ENCODE measurements around the gene CCDC14. TPM values are rescaled to one million over a fixed set of nuclear protein-coding genes. Genes with fewer than 3 reads are reported as not detected.

The CCDC14 gene
- total and polyA plus RNA-seq, 2 experiments from 2014 or later: 52.5 to 113 TPM

DNA sequence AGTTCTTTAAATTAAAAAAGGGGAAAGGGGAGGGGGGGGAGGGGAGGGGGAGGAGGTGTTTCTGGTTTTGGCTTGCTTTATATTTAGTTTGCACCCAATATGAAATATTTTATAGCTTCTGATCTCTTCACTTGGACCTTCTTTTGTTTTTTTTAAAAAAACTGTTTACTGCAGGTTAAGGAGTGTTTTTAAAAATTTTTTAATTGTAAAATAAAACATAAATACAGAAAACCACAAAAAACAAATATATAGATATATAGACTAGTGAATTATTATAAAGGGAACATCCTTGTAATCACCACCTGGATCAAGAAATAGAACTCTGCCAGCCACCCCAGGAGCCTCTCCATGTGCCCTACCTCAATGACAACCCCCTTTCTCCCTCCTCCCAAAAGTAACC is 76.0 kb downstream of the CCDC14 start:
- Histone ChIP-seq H3K36me3 (ENCODE audit: insufficient read depth) (no peaks in the 10 kb centered on the region), H3K27ac (ENCODE audit: low read depth) (no peak overlapping the region), H3F3A (replicated peaks; ENCODE audit: low read depth) (0 out of 2 replicates have a peak, but pooled peaks cover 7% of the 10 kb centered on the region), H3K4me1 (ENCODE audit: insufficient read depth) (peaks cover 21% of the 10 kb centered on the region), H4K20me1 (replicated peaks; ENCODE audit: insufficient read depth) (no peaks in the 10 kb centered on the region; the same call in 1 of the 2 replicates), H3K4me2 (peak overlapping the region; percentile 86), H3K4me3 (peak overlapping the region; percentile 74), H2AFZ (peak overlapping the region; percentile 99; the same call in 1 of the 2 replicates), H3K27me3 (ENCODE audit: insufficient read depth) (peaks cover 13% of the 10 kb centered on the region), H3K9me2 (ENCODE audit: insufficient read depth) (peaks cover 8% of the 10 kb centered on the region; the same call in 1 of the 2 replicates), H3K79me2 (replicated peaks; ENCODE audit: insufficient read depth) (no peaks in the 10 kb centered on the region)
- H3K9me3 Mint-ChIP-seq: peaks cover 10% of the 10 kb centered on the region
- peaks cover 25% of the 10 kb centered on the region for H3K27me3 Mint-ChIP-seq (ENCODE audit: insufficient read depth, low read depth, poor library complexity)
- ATAC-seq (no peak), DNase-seq (ENCODE audit: low spot score) (no peak)
- H3K4me1 Mint-ChIP-seq: peaks cover 23% of the 10 kb centered on the region
- peak overlapping the region; percentile 84 for H3K4me3 Mint-ChIP-seq
- no peak overlapping the region for H3K27ac Mint-ChIP-seq
- peaks cover 7% of the 10 kb centered on the region for H3K36me3 Mint-ChIP-seq (ENCODE audit: low read depth)
- TF ChIP-seq ZNF114 (CRISPR knock-in tag; IDR thresholded peaks at IDR 0.05) (no peak), POLR2AphosphoS5 (IDR thresholded peaks at IDR 0.05; ENCODE audit: low read depth) (no peak), EZH2 (IDR thresholded peaks at IDR 0.05; ENCODE audit: low read depth, unreplicated experiment) (no peak), JUNB (IDR thresholded peaks at IDR 0.05; ENCODE audit: unreplicated experiment) (no peak), ZNF331 (CRISPR knock-in tag; IDR thresholded peaks at IDR 0.05; ENCODE audit: low read depth) (no peak), STAT1 (IDR thresholded peaks at IDR 0.05; ENCODE audit: unreplicated experiment) (no peak), NANOG (IDR thresholded peaks at IDR 0.05; ENCODE audit: borderline replicate concordance) (no peak)
- TF ChIP-seq, protein P1, sequence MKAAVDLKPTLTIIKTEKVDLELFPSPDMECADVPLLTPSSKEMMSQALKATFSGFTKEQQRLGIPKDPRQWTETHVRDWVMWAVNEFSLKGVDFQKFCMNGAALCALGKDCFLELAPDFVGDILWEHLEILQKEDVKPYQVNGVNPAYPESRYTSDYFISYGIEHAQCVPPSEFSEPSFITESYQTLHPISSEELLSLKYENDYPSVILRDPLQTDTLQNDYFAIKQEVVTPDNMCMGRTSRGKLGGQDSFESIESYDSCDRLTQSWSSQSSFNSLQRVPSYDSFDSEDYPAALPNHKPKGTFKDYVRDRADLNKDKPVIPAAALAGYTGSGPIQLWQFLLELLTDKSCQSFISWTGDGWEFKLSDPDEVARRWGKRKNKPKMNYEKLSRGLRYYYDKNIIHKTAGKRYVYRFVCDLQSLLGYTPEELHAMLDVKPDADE (IDR thresholded peaks at IDR 0.05): no peak
- TF ChIP-seq, protein P2, sequence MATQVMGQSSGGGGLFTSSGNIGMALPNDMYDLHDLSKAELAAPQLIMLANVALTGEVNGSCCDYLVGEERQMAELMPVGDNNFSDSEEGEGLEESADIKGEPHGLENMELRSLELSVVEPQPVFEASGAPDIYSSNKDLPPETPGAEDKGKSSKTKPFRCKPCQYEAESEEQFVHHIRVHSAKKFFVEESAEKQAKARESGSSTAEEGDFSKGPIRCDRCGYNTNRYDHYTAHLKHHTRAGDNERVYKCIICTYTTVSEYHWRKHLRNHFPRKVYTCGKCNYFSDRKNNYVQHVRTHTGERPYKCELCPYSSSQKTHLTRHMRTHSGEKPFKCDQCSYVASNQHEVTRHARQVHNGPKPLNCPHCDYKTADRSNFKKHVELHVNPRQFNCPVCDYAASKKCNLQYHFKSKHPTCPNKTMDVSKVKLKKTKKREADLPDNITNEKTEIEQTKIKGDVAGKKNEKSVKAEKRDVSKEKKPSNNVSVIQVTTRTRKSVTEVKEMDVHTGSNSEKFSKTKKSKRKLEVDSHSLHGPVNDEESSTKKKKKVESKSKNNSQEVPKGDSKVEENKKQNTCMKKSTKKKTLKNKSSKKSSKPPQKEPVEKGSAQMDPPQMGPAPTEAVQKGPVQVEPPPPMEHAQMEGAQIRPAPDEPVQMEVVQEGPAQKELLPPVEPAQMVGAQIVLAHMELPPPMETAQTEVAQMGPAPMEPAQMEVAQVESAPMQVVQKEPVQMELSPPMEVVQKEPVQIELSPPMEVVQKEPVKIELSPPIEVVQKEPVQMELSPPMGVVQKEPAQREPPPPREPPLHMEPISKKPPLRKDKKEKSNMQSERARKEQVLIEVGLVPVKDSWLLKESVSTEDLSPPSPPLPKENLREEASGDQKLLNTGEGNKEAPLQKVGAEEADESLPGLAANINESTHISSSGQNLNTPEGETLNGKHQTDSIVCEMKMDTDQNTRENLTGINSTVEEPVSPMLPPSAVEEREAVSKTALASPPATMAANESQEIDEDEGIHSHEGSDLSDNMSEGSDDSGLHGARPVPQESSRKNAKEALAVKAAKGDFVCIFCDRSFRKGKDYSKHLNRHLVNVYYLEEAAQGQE (IDR thresholded peaks at IDR 0.05; ENCODE audit: unreplicated experiment): no peak

DNA sequence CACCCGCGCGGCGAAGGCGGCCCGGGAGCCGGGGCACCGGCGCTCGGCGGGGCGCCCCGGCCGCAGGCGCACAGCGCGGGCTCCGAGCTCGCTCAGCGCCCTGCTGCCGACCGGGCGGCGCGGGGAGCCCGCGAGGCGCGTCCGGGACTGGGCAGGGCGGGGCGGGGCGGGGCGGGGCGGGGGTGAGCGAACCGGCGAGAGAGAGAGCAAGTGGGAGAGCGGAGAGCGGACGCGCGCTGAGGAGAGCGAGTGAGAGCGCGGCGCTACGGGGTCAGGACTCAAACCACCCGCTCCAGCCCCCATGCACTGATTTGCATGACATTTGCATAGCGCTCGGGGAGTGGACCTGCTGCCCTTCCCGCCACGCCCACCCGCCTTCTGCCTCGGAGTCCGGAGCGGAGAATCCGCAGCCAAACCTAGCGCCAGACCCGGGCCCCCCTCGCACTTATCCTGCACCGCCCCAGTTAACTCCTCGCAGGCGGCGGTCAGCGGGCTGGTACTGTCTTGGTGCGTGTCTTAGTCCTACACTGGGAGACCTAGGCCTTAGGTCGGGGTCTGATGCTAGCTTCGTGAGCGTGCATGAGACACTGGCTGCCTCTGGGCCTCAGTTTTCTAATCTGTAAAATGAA is 76.7 kb downstream of the CCDC14 start, which contains the start of gene MYLK:
TSS of gene MYLK (minus strand) at position 130 of the 629 bp plus-strand sequence. CDS start 90,491 bp downstream, outside the sequence.
- 0 out of 2 replicates have a peak, but pooled peaks cover 7% of the 10 kb centered on the region for H3F3A ChIP-seq (replicated peaks; ENCODE audit: low read depth)
- peak; percentile 49; the same call in 1 of the 2 replicates for TF ChIP-seq POLR2AphosphoS5 (IDR thresholded peaks at IDR 0.05; ENCODE audit: low read depth)
- no peak for TF ChIP-seq CREB1 (CRISPR knock-in tag; IDR thresholded peaks at IDR 0.05; ENCODE audit: low read depth)
- H3K9me2 ChIP-seq (ENCODE audit: insufficient read depth): peaks cover 8% of the 10 kb centered on the region; the same call in 1 of the 2 replicates
- no peaks in the 10 kb centered on the region; the same call in 1 of the 2 replicates for H4K20me1 ChIP-seq (replicated peaks; ENCODE audit: insufficient read depth)
- peak; percentile 98 for DNase-seq (ENCODE audit: low spot score)
- peaks cover 23% of the 10 kb centered on the region for H3K4me1 Mint-ChIP-seq
- peak within 1 kb of the TSS; percentile 94 for H3K4me3 ChIP-seq
- H3K4me1 ChIP-seq (ENCODE audit: insufficient read depth): peaks cover 21% of the 10 kb centered on the region
- H2AFZ ChIP-seq: peak within 1 kb of the TSS; percentile 99
- H3K27ac ChIP-seq (ENCODE audit: low read depth): peak within 1 kb of the TSS; percentile 84; the same call in 1 of the 2 replicates
- H3K79me2 ChIP-seq (replicated peaks; ENCODE audit: insufficient read depth): no peaks in the 10 kb centered on the region
- H3K27me3 Mint-ChIP-seq (ENCODE audit: insufficient read depth, low read depth, poor library complexity): peaks cover 25% of the 10 kb centered on the region
- peak within 1 kb of the TSS; percentile 96 for H3K4me2 ChIP-seq
- no peak within 1 kb of the TSS for H3K27ac Mint-ChIP-seq
- H3K36me3 Mint-ChIP-seq (ENCODE audit: low read depth): peaks cover 2% of the 10 kb centered on the region; the same call in 2 of the 3 replicates
- peak within 1 kb of the TSS; percentile 84 for H3K4me3 Mint-ChIP-seq
- ATAC-seq: peak; percentile 93
- H3K9me3 Mint-ChIP-seq: peaks cover 3% of the 10 kb centered on the region; the same call in 2 of the 3 replicates
- H3K27me3 ChIP-seq (ENCODE audit: insufficient read depth): peaks cover 13% of the 10 kb centered on the region
- H3K36me3 ChIP-seq (ENCODE audit: insufficient read depth): no peaks in the 10 kb centered on the region
